ENCODE data around the gene UBE2F.
A peak's percentile ranks its signal among the peaks of the same experiment; 100 is the strongest.
"Not testable (repeated sequence)": the region's sequence is repeated elsewhere in the genome, so short reads cannot be mapped to it uniquely, and the experiment has no call there.

Gene UBE2F

GRCh38 chr2:237981621-237982020 is 14.8 kb downstream of the UBE2F start:
- DNase-seq, result not testable (repeated sequence)

- no peak for DNase-seq
Observed at GRCh38 chr2:237982039-237982725, 15.4 kb downstream of the UBE2F start.

- no peak for DNase-seq
Observed at GRCh38 chr2:237983922-237984321, 17.1 kb downstream of the UBE2F start.

DNA sequence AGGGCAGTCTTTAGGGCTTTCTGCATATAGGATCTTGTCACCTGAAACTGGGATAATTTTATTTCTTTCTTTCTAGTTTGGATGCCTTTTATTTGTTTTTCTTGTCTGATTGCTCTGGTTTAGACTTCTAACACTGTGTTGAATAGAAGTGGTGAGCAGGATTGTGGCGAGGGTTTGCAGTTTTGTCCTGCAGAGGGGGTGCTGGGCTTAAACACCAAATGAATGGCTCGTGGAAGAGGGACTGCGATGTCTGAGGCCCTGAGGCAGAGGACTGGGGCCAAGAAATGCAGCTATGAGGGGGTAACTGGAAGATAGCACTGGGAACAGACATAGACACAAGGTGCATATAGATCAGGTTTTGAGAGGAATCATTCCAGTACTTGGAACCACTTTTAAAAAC is 20.5 kb downstream of the UBE2F start:
- DNase-seq, result no peak

- no peak for DNase-seq
Observed at GRCh38 chr2:237993701-237994100, 26.9 kb downstream of the UBE2F start.

DNA sequence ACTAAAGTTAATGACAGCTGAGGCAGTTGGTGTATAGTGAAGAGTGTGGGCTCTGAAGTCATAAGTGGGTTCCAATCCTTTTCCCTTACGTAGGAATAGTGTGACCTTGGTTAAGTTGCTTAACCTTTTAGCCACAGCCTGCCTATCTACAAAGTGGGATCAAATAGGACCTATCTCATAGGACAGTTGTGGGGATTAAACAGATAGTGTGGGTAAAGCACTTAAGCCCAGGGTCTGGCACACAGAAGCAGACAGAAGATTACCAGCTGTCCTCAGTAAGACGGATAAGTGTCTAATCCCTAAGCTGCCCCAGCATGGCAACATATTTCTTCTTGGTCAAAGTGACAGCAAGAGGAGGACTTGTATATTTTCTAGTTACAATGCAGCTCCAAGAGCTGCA is 28.2 kb downstream of the UBE2F start:
- no peak for DNase-seq

DNA sequence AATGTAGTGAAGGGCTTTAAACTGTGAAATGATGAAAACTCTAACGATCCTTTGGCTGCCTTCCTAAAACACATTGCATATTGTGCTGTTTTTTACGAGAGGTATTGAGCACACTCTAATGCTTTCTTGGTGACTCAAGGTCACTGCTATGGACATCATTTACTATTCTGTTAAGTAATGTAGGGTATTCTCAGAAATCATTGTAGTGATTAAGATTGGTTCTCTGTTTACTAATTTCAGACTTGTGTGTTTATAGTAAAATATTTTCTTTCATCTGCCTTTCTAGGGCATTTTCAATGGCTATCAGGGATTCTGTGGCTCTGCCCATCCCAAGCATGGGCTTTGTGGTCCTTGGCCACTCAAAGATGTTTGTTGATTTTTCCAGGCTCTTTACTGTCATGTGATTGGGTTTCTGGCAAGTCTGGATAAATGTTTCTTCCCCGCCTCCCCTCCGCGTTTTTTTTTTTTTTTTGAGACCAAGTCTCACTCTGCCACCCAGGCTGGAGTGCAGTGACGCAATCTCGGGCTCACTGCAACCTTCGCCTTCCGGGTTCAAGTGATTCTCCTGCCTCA is 29.3 kb downstream of the UBE2F start:
- no peak for DNase-seq

DNA sequence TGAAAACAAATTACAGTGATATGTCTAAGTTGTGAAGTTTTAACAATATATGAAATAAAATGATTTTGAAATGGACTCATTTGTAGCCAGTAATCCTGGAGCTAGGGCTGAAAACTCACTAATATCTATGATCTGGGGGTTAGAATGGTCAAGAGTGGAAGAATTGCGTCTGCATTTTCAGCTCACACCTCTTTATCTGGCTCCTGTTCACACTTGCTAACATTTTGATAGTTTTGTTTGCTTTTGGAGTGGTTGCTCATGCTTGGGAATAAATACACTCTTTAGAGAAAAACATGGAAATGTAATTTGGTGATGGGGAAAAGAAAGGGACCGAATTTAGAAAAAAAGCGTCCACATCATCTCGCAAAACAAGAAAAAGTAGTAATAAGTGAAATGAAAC is 30.7 kb downstream of the UBE2F start:
- DNase-seq, result no peak

GRCh38 chr2:237998530-237998929 is 31.7 kb downstream of the UBE2F start:
- DNase-seq, result no peak

DNA sequence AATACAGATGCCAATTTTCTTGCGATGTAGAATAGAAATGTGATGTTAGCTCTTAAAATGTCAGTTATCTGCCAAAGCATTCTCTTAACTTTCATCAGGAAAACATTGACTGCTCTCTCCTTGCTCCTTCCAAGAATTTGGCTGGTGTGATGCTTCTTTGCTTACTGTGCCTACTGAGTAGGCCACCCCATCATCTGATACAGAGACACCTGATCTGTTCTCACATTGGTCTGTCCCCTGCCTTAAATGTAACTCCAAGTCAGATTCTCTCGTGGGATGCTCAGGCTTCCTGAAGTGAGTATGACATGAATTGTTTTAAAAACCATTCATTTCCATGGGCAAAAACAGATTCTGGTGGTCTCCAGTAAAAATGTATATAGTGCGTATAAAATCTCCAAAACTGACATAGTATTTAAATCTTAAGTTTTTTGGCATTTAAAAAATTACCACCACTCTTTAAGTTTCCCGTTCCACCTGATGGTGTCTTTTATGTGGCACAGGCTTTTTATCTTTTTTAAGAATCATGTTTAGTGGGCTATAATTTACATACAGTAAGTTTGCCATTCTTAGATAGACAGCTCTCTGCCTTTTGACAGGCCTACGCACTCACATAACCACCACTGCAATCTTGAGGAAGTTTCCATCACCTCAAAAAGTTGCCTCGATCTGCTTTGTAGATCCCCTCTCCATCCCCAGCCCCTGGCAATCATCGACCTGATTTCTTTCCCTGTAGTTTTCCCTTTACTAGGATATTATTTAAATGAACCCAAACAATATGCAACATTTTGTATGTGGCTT is 36.6 kb downstream of the UBE2F start:
- DNase-seq, result no peak

- no peak for DNase-seq
Observed at GRCh38 chr2:238004077-238004830, 37.4 kb downstream of the UBE2F start.

DNA sequence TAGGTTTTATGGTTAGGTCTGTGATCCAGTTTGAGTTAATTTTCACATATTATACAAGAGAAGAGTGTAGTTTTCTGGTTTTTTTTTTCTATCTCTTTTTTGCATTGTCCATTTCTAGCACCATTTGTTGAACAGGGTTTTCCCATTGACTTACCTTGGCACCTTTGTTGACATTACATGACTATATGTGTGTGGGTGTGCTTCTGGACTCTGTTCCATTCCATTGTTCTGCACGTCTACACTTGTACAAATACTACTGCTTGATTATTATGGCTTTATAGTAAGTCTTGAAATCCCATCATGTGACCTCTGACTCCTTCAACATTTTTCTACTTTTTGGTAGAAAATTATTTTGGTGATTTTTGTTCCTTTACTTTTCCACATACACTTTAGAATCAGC is 38.7 kb downstream of the UBE2F start:
- peak; percentile 62 for DNase-seq

GRCh38 chr2:238006510-238006909 is 39.7 kb downstream of the UBE2F start:
- DNase-seq, result no peak

DNA sequence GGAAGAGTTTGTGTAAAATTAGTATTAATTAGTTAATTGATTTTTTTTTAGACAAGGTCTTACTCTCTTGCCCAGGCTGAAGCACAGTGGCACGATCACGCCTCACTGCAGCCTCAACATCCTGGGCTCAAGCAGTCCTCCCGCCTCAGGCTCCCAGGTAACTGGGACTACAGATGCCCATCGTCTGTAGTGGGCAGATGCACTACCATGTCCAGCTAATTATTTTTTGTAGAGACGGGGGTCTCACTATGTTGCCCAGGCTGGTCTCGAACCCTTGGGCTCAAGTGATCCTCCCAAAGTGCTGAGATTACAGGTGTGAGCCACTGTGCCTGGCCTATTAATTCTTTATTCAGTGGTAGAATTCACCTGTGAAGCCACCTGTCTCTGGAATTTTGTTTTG is 41.1 kb downstream of the UBE2F start:
- no peak for DNase-seq

DNA sequence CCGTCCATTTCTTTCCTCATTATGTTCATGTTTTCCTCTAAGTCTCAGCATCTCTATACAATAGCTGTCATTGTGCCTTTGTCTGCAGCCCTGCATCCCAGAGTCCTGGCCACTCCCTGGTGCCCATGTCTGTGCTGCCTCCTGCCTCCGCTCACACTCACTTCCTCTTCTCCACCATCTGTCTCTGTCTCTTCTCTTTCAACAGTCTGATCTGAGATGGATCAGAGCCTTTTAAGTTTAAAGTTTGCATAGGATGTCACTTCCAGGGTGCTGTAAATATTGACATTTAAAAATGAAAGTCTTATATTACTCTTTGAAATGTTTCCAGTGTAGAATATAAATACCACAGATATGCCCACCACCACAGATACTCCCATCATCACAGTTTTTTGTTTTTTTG is 42.7 kb downstream of the UBE2F start:
- no peak for DNase-seq

DNA sequence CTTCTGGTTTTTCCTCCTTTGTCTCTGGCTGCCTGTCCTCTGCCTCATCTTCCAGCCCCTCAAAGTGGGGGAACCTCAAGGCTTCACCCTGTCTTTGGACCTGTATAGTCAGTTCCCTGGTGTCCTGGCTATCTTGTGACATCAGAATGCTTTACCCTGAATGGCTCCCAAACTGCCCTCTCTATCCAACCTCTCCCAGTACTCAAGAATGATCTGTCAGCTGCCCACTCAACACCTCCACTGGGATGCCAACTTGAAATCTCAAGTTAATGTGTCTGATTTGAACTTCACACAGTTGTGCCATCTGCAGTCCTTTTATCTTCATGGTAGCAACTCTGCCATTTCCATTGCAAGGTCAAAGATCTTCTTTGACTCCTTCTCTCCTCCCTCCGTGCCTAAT is 43.8 kb downstream of the UBE2F start:
- DNase-seq, result no peak

DNA sequence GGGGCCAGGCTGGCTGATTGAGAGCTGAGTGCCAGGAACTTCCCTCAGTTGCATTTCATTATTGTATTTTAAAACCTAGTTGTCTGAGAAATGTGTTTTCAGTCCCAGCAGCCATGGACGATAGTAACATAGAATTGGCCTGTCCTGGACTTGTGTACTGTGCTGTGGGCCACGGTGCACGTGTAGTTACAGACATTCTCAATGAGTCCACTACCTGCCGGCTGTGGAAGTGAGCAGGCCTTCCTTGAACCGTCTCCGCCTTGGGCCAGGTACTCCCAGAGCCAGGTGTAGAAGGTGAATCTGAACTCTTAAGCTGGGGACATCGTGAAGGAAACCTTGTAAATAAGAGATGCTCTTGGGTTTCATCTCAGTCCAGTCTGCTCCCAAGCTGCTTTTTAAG is 47.0 kb downstream of the UBE2F start:
- no peak for DNase-seq

GRCh38 chr2:238015705-238016104 is 48.9 kb downstream of the UBE2F start:
- no peak for DNase-seq

- DNase-seq, result no peak
Observed at GRCh38 chr2:238016526-238016925, 49.7 kb downstream of the UBE2F start.

GRCh38 chr2:238019962-238020361 is 53.1 kb downstream of the UBE2F start:
- no peak for DNase-seq

GRCh38 chr2:238020816-238021215 is 54.0 kb downstream of the UBE2F start:
- no peak for DNase-seq

- no peak for DNase-seq
Observed at GRCh38 chr2:238021327-238021726, 54.5 kb downstream of the UBE2F start.

DNA sequence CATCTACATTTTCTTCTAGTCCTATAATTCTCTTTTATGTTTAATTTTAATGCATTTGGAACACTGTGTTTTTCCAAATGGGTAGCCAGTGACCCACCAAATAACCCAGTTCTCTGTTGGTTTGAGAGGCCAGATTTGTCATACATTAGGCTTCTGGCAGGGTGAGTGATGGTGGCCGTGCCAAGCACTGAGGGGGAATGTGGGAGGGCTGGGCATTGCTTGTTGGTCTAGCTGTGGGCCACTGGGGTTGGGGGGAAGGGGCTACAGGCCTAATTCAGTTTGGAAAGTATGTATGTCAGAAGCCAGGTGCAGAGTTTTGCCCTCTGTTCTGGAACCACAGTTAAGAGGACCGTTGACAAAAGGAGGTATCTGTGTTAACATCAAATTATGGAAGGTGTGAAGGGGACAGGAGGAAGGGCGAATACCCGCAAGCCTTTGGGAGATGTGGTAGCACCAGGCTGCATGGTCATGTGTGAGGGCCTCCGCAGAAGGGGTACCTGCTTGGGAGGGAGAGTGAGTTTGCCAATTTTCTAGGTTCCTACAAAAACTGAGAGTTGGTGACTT is 55.9 kb downstream of the UBE2F start:
- DNase-seq, result no peak
